CD8-positive, alpha-beta memory T cell (primary cell): ENCODE data around the gene PDIA5. TPM values are rescaled to one million over a fixed set of nuclear protein-coding genes. Genes with fewer than 3 reads are reported as not detected.
"Not testable (repeated sequence)": the region's sequence is repeated elsewhere in the genome, so short reads cannot be mapped to it uniquely, and the experiment has no call there.

Source experiments
- CTCF ChIA-PET: fragments of 350-600 bp; sonication (Branson Sonifier 250); formaldehyde crosslinking; loops from one replicate; lab custom pipeline; 2021; ENCODE audit warnings: antibody characterized with exemption; lab: Charles Lee
- POLR2A ChIA-PET: fragments of 350-600 bp; sonication (Branson Sonifier 250); formaldehyde crosslinking; loops from one replicate; lab custom pipeline; 2021; ENCODE audit warnings: antibody characterized with exemption; lab: Charles Lee
- DNase-seq, 5 donors: peaks; one replicate each; pipeline versions ENCODE4 v3.0.0 to v3.0.0-alpha.2; 2020 to 2022; ENCODE audit warnings: mixed read lengths in 1 of 5
- H3K27ac ChIP-seq: one replicate; pipeline ENCODE4 v1.7.0; 2013; ENCODE audit warnings: low read depth, mild to moderate bottlenecking, low read length, moderate library complexity
- H3K27me3 ChIP-seq: 2 replicates; pipeline ENCODE4 v1.7.0; 2013; ENCODE audit warnings: low read length, mild to moderate bottlenecking; ENCODE audit not compliant: insufficient read depth, poor library complexity, severe bottlenecking
- H3K36me3 ChIP-seq: 2 replicates; pipeline ENCODE4 v1.7.0; 2013; ENCODE audit warnings: mild to moderate bottlenecking, low read length, moderate library complexity; ENCODE audit not compliant: insufficient read depth
- H3K4me1 ChIP-seq: 2 replicates; pipeline ENCODE4 v1.7.0; 2013; ENCODE audit warnings: mild to moderate bottlenecking, low read length, moderate library complexity; ENCODE audit not compliant: insufficient read depth
- H3K4me3 ChIP-seq: 2 replicates; pipeline ENCODE4 v1.7.0; 2013; ENCODE audit warnings: mild to moderate bottlenecking, low read length
- H3K9me3 ChIP-seq: 2 replicates; pipeline ENCODE4 v1.7.0; 2013; ENCODE audit warnings: mild to moderate bottlenecking, low read length
- H3K27ac Mint-ChIP-seq, 8 donors: one replicate each; pipeline ENCODE4 v1.8.0; 2020 to 2021; ENCODE audit warnings: mixed read lengths in 8 of 8, mild to moderate bottlenecking in 6 of 8, inconsistent platforms in 3 of 8, moderate library complexity in 3 of 8
- H3K27me3 Mint-ChIP-seq, 2 donors: one replicate each; pipeline ENCODE4 v1.8.0; 2020 to 2021; ENCODE audit warnings: mixed read lengths in 2 of 2, mild to moderate bottlenecking in 1 of 2, moderate library complexity in 1 of 2
- H3K36me3 Mint-ChIP-seq, 3 donors: one replicate each; pipeline ENCODE4 v1.8.0; 2020 to 2021; ENCODE audit warnings: mixed read lengths in 3 of 3, inconsistent platforms in 1 of 3, mild to moderate bottlenecking in 1 of 3
- H3K4me1 Mint-ChIP-seq, 3 donors: one replicate each; pipeline ENCODE4 v1.8.0; 2020 to 2021; ENCODE audit warnings: mixed read lengths in 3 of 3, inconsistent platforms in 1 of 3, mild to moderate bottlenecking in 1 of 3
- H3K4me3 Mint-ChIP-seq, 7 donors: one replicate each; pipeline ENCODE4 v1.8.0; 2020 to 2021; ENCODE audit warnings: mixed read lengths in 7 of 7, mild to moderate bottlenecking in 6 of 7, moderate library complexity in 4 of 7, inconsistent platforms in 2 of 7
- H3K9me3 Mint-ChIP-seq, 5 donors: one replicate each; pipeline ENCODE4 v1.8.0; 2020 to 2022; ENCODE audit warnings: mixed read lengths in 5 of 5, mild to moderate bottlenecking in 3 of 5, moderate library complexity in 2 of 5, inconsistent platforms in 1 of 5
- polyA plus RNA-seq: library from polyadenylated mRNA; unstranded; fragments of 300-500 nt; fragmentation: Illumina TruSeq; gene quantifications from one replicate; pipeline ENCODE4 v1.2.3, GENCODE V29; 2021
- total RNA-seq, 2 experiments: library from RNA; stranded (reverse); gene quantifications; one replicate each; pipeline ENCODE4 v1.2.3, GENCODE V29; 2021

Gene PDIA5
- total and polyA plus RNA-seq, 3 experiments from 2014 or later: 4.4 to 18.2 (median 12.7) TPM

- Histone ChIP-seq H3K4me1 (no peaks in the 10 kb centered on the region), H3K27ac (no peak overlapping the region), H3K27me3 (no peaks in the 10 kb centered on the region), H3K9me3 (peaks cover 9% of the 10 kb centered on the region), H3K4me3 (no peak overlapping the region), H3K36me3 (no peaks in the 10 kb centered on the region)
- POLR2A ChIA-PET: no interaction called here
- H3K27ac Mint-ChIP-seq: peak overlapping the region in 2 of 8 donors; percentile 8 to 43
- CTCF ChIA-PET: no interaction called here
- DNase-seq: no peak
- H3K9me3 Mint-ChIP-seq: peaks cover 0 to 9% (median 5%) of the 10 kb centered on the region in 5 donors
- peaks cover 10 to 28% (median 27%) of the 10 kb centered on the region in 3 donors for H3K36me3 Mint-ChIP-seq
- no peak overlapping the region for H3K4me3 Mint-ChIP-seq
- H3K27me3 Mint-ChIP-seq: peaks cover 0 to 1% of the 10 kb centered on the region in 2 donors
- peaks cover 0 to 7% (median 0%) of the 10 kb centered on the region in 3 donors for H3K4me1 Mint-ChIP-seq
Observed at GRCh38 chr3:123147754-123148535, 81.1 kb downstream of the PDIA5 start.

- Mint-ChIP-seq H3K27ac (peak overlapping the region in 6 of 8 donors; percentile 10 to 78 (median 70)), H3K4me3 (no peak overlapping the region), H3K4me1 (peaks cover 0 to 7% (median 0%) of the 10 kb centered on the region in 3 donors), H3K9me3 (peaks cover 0 to 9% (median 5%) of the 10 kb centered on the region in 5 donors), H3K36me3 (peaks cover 10 to 26% (median 22%) of the 10 kb centered on the region in 3 donors), H3K27me3 (peaks cover 0 to 1% of the 10 kb centered on the region in 2 donors)
- no peak for DNase-seq
- ChIA-PET CTCF (no interaction called here), POLR2A (no interaction called here)
- Histone ChIP-seq H3K27ac (no peak overlapping the region), H3K36me3 (no peaks in the 10 kb centered on the region), H3K4me3 (no peak overlapping the region), H3K9me3 (peaks cover 9% of the 10 kb centered on the region), H3K27me3 (no peaks in the 10 kb centered on the region), H3K4me1 (no peaks in the 10 kb centered on the region)
Observed at GRCh38 chr3:123148772-123149171, 81.9 kb downstream of the PDIA5 start.

GRCh38 chr3:123149525-123149924 lies 82.7 kb downstream of the PDIA5 start:
- Mint-ChIP-seq H3K9me3 (peaks cover 0 to 9% (median 5%) of the 10 kb centered on the region in 5 donors), H3K4me1 (peaks cover 0 to 7% (median 0%) of the 10 kb centered on the region in 3 donors), H3K27ac (peak overlapping the region in 4 of 8 donors; percentile 10 to 73 (median 28)), H3K36me3 (peaks cover 10 to 23% (median 21%) of the 10 kb centered on the region in 3 donors), H3K27me3 (peaks cover 0 to 1% of the 10 kb centered on the region in 2 donors), H3K4me3 (peak overlapping the region in 1 of 7 donors; percentile 44)
- H3K27me3 ChIP-seq: no peaks in the 10 kb centered on the region
- H3K36me3 ChIP-seq: no peaks in the 10 kb centered on the region
- H3K4me1 ChIP-seq: no peaks in the 10 kb centered on the region
- no peak for DNase-seq
- H3K27ac ChIP-seq: no peak overlapping the region
- ChIA-PET POLR2A (no interaction called here), CTCF (no interaction called here)
- peaks cover 9% of the 10 kb centered on the region for H3K9me3 ChIP-seq
- H3K4me3 ChIP-seq: no peak overlapping the region

GRCh38 chr3:123150449-123151215 lies 83.8 kb downstream of the PDIA5 start:
- Histone ChIP-seq H3K4me3 (no peak overlapping the region), H3K4me1 (no peaks in the 10 kb centered on the region), H3K36me3 (no peaks in the 10 kb centered on the region), H3K27me3 (no peaks in the 10 kb centered on the region), H3K27ac (no peak overlapping the region), H3K9me3 (peaks cover 9% of the 10 kb centered on the region)
- Mint-ChIP-seq H3K4me1 (peaks cover 0 to 7% (median 0%) of the 10 kb centered on the region in 3 donors), H3K36me3 (peaks cover 9 to 24% (median 21%) of the 10 kb centered on the region in 3 donors), H3K4me3 (no peak overlapping the region), H3K27me3 (peaks cover 0 to 1% of the 10 kb centered on the region in 2 donors), H3K9me3 (peaks cover 0 to 9% (median 5%) of the 10 kb centered on the region in 5 donors), H3K27ac (peak overlapping the region in 5 of 8 donors; percentile 14 to 86 (median 56))
- no peak for DNase-seq
- ChIA-PET CTCF (no interaction called here), POLR2A (no interaction called here)

GRCh38 chr3:123151251-123151705 lies 84.5 kb downstream of the PDIA5 start:
- no peak overlapping the region for H3K4me3 Mint-ChIP-seq
- no peak for DNase-seq
- H3K4me1 Mint-ChIP-seq: peaks cover 0 to 7% (median 0%) of the 10 kb centered on the region in 3 donors
- CTCF ChIA-PET: no interaction called here
- POLR2A ChIA-PET: no interaction called here
- peaks cover 9 to 24% (median 18%) of the 10 kb centered on the region in 3 donors for H3K36me3 Mint-ChIP-seq
- H3K27me3 Mint-ChIP-seq: peaks cover 0 to 1% of the 10 kb centered on the region in 2 donors
- H3K9me3 Mint-ChIP-seq: peaks cover 0 to 9% (median 5%) of the 10 kb centered on the region in 5 donors
- Histone ChIP-seq H3K4me3 (no peak overlapping the region), H3K4me1 (no peaks in the 10 kb centered on the region), H3K36me3 (no peaks in the 10 kb centered on the region), H3K27me3 (no peaks in the 10 kb centered on the region), H3K9me3 (peaks cover 9% of the 10 kb centered on the region), H3K27ac (no peak overlapping the region)
- peak overlapping the region in 6 of 8 donors; percentile 60 to 99 (median 87) for H3K27ac Mint-ChIP-seq

- H3K36me3 Mint-ChIP-seq: peaks cover 10 to 24% (median 16%) of the 10 kb centered on the region in 3 donors
- H3K4me3 ChIP-seq, H3K27ac ChIP-seq, H3K27me3 ChIP-seq, DNase-seq, H3K9me3 ChIP-seq, CTCF ChIA-PET, H3K4me1 ChIP-seq, H3K27me3 Mint-ChIP-seq, H3K4me1 Mint-ChIP-seq, H3K36me3 ChIP-seq, H3K9me3 Mint-ChIP-seq, H3K4me3 Mint-ChIP-seq, POLR2A ChIA-PET: not testable (repeated sequence)
- peak overlapping the region in 7 of 8 donors; percentile 68 to 99 (median 84) for H3K27ac Mint-ChIP-seq
Observed at GRCh38 chr3:123151853-123152420, 85.1 kb downstream of the PDIA5 start.

- Histone ChIP-seq H3K27me3 (no peaks in the 10 kb centered on the region), H3K4me1 (no peaks in the 10 kb centered on the region), H3K9me3 (peaks cover 9% of the 10 kb centered on the region), H3K4me3 (no peak overlapping the region), H3K36me3 (no peaks in the 10 kb centered on the region), H3K27ac (no peak overlapping the region)
- ChIA-PET CTCF (no interaction called here), POLR2A (no interaction called here)
- no peak overlapping the region for H3K4me3 Mint-ChIP-seq
- H3K4me1 Mint-ChIP-seq: peaks cover 0 to 7% (median 0%) of the 10 kb centered on the region in 3 donors
- peaks cover 0 to 1% of the 10 kb centered on the region in 2 donors for H3K27me3 Mint-ChIP-seq
- no peak for DNase-seq
- peak overlapping the region in 6 of 8 donors; percentile 52 to 97 (median 71) for H3K27ac Mint-ChIP-seq
- peaks cover 0 to 9% (median 5%) of the 10 kb centered on the region in 5 donors for H3K9me3 Mint-ChIP-seq
- H3K36me3 Mint-ChIP-seq: peaks cover 10 to 24% (median 15%) of the 10 kb centered on the region in 3 donors
Observed at GRCh38 chr3:123152687-123153086, 85.9 kb downstream of the PDIA5 start.
